22Rv1 (cell line): ENCODE data around the gene ENOX2.

Source experiments
- CTCF ChIP-seq: fragments of 450-650 bp; IDR thresholded peaks from 2 replicates; pipeline ENCODE4 v1.5.1; 2017; ENCODE audit warnings: mild to moderate bottlenecking
- ZFX ChIP-seq: fragments of 450-650 bp; IDR thresholded peaks from 2 replicates; pipeline ENCODE4 v1.6.1; 2017; ENCODE audit warnings: antibody characterized with exemption, borderline replicate concordance

- TF ChIP-seq CTCF = no peak
- no peak for TF ChIP-seq ZFX
These were observed 168.3 kb downstream of the ENOX2 start for GRCh38 chrX:130734713-130735112.
